Hypothalamus (tissue), 51 donors: ENCODE results near the gene ACTL10.
"Not testable (repeated sequence)": the region's sequence is repeated elsewhere in the genome, so short reads cannot be mapped to it uniquely, and the experiment has no call there.

Source experiments
- DNase-seq, 51 donors: peaks; one replicate each; lab custom pipeline; 2025; lab: John Stamatoyannopoulos, UW

The ACTL10 gene

GRCh38 chr20:33666293-33667244 is at the start of gene ACTL10:
TSS of gene ACTL10 (plus strand) at chr20:33666943. CDS start at chr20:33667498, 555 bp downstream.
- DNase-seq: peak; percentile 14 to 96 (median 86)

DNA sequence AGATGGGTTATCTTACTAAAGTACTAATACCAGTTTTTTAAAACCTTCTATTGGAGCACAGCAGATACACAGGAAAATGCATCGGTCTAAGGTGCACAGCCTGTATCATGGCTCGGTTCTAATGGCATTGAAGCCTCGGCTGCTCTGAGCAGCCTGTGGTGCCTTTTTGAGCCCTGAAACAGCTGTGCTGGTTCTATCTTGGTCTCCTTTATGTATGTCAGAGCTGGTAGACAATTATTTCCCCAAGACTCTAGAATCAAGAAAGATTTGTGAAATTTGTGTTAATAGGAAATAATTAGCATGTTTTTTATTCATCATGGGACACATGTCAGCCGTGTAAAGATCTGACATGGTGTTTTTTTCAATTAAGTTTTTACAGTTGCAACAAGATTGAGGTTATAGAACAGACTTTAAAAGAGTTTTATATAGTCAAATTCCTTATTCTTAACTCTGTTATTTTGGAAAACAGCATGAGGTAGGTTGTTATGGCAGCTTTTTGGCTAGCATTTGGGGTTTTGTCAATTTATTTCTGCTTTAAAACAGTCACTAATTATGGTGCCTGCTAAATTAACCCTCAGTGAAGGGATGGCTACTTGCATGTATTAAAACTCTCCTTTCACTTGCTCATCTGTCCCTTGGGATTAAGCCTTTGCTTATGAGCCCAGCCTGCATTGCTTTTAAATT is 44.9 kb upstream of the ACTL10 start:
- DNase-seq: no peak

DNA sequence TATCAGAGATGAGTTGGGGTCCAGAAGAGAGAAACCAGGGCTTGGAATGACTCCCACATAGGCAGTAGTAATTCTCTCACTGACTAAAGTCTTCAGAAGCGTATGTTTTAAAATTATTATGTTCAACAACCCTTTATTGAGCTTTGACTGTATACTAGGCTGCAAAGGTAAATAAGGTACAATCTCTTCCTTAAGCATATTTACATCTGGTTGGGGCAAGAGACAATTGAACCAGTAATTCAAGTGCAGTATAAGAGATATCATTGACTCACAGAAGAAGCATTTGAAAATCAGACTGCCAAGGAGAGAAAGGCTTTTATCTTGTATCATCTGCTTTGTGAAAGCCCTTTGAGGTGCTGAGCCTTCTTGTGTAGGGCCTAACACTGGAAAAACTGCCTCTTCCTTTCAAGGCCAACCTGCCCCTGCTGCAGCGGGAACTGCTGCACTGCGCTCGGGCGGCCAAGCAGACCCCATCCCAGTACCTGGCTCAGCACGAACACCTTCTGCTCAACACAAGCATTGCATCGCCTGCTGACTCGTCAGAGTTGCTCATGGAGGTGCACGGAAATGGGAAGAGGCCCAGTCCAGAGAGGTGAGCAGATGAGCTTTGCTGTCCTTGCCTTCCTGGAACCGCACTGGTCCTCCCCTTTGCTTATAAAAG is 43.9 kb upstream of the ACTL10 start:
- no peak for DNase-seq

- DNase-seq: no peak
These were observed 42.3 kb upstream of the ACTL10 start for GRCh38 chr20:33624399-33624798.

GRCh38 chr20:33626190-33626589 is 40.6 kb upstream of the ACTL10 start:
- DNase-seq: no peak

GRCh38 chr20:33627577-33628216 is 39.0 kb upstream of the ACTL10 start:
- DNase-seq: no peak

GRCh38 chr20:33629533-33629932 is 37.2 kb upstream of the ACTL10 start:
- DNase-seq: no peak

- DNase-seq: no peak
These were observed 36.8 kb upstream of the ACTL10 start for GRCh38 chr20:33629979-33630378.

DNA sequence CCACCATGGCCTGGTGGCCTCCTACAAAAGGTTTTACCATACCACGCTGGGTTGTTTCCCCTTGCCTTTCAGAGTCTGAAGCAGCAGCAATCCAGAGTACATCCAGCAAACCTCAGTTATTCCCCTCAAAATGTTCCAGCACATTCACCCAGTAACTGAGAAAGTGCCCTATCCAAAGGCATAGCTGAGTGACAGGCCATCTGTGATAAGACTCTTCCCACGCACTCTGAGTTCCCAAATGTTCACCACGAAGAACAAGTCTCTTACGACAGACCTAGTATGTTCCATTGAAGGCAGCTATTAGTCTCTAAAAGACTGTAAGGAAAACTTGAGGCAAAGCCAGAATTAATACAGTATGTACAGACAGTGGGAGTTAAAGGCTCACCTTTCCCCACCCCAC is 36.2 kb upstream of the ACTL10 start:
- DNase-seq: no peak

DNA sequence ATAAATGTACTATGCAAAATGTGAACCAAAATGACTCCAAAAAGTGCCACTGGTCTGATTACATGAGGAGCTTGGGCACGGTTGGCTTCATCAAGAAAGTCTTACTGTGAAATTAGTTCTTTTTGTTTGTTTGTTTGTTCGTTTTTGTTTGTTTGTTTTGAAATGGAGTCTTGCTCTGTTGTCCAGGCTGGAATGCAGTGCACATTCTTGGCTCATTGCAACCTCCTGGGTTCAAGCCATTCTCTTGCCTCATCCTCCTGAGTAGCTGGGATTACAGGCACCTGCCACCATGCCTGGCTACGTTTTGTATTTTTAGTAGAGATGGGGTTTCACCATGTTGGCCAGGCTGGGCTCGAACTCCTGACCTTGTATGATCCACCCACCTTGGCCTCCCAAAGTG is 34.8 kb upstream of the ACTL10 start:
- not testable (repeated sequence) for DNase-seq

- DNase-seq: no peak
These were observed 31.4 kb upstream of the ACTL10 start for GRCh38 chr20:33635341-33635740.

GRCh38 chr20:33636776-33637175 is 30.0 kb upstream of the ACTL10 start:
- no peak for DNase-seq

GRCh38 chr20:33640287-33640686 is 26.5 kb upstream of the ACTL10 start:
- no peak for DNase-seq

GRCh38 chr20:33644313-33645071 is 22.3 kb upstream of the ACTL10 start:
- DNase-seq: no peak

DNA sequence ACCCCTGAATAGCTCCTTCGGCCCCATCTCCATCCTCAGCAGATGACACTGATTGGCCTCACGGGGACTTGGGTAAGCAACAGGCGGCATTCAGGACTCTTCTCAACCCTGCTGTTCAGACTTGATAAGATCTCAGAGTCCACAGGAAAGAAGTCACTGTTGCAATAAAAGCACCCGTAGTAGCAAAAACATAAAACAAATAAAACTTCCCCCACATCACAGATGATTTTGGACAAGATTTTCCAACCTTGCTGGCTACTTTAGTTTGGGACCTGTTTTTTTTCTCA is 21.7 kb upstream of the ACTL10 start:
- DNase-seq: no peak

- no peak for DNase-seq
These were observed 21.3 kb upstream of the ACTL10 start for GRCh38 chr20:33645396-33645795.

- DNase-seq: no peak
These were observed 20.6 kb upstream of the ACTL10 start for GRCh38 chr20:33646191-33646590.

GRCh38 chr20:33646959-33647602 is 19.7 kb upstream of the ACTL10 start:
- DNase-seq: not testable (repeated sequence)

GRCh38 chr20:33647603-33648395 is 18.9 kb upstream of the ACTL10 start:
- no peak for DNase-seq
